T1000 (cell line): ENCODE measurements around the gene MEF2B.

Source experiments
- DNase-seq: peaks from one replicate; lab custom pipeline; 2025; ENCODE audit warnings: mixed read lengths; lab: John Stamatoyannopoulos, UW

MEF2B gene

DNA sequence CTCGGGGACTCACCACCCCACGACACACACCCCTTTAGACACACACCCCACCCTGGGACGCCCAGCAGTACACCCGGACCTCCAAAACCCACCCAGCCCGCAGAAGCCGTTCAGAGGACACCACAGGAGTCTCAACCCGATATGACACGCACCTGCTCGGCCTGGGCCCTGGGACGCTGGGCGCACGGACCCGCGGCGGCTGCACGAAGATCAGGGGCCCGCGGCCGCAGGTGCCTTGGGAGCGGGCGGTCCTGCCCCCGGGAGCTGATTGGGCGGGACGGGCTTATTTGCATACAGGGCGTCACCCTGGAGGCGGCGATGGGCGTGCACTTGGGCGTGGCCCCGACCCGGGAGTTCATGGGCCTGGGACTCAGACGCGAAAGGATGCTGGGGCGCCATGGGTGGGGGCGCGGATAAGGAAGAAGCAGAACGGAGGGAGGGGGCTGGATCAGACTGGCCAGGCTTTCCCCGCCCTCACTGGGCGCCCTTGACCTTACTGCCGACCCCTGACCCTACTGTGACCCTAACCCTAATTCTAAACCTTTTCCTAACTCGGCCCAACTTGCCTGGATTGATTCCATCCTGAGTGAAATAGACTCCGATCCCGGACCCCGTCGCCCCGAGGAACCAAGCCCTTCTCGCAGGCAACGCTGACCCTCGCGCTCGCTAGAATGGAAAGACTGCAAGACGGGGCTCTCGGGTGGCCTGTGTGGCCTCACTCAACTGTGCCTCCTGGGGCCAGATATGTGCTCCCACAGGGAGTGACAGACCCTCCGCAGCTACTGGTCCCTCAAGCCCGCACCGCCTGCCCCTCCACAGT is at the start of gene MEF2B:
Gene MEF2B, minus strand, starts transcription at position 211 of the 820 bp plus-strand sequence. CDS start 19,528 bp downstream, outside the sequence.
- no peak for DNase-seq

- DNase-seq = no peak
Measured at GRCh38 chr19:19218911-19219310, 48.8 kb upstream of the MEF2B start.

DNA sequence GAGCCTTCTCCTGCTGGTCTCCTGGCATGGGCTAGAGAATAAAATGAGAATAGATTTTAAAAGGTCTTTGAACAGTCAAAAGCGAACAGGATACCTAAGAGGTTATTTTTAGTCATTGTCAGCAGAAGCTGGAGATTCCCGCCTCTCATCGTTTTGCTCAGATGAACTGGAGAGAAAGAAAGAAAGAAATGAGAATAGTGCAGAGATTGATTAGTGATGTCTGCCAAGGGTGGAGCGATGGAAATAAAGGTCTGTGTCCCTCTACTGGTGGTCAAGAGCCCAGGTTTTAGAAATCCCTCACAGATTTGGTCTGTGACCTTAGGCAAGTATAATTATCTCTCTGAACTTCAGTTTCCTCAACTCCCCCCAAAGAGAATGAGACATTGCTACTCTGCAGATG is 47.0 kb upstream of the MEF2B start:
- no peak for DNase-seq

- DNase-seq = no peak
Measured at GRCh38 chr19:19215792-19216191, 45.7 kb upstream of the MEF2B start.

GRCh38 chr19:19214892-19215291 is 44.8 kb upstream of the MEF2B start:
- DNase-seq = peak; percentile 12

DNA sequence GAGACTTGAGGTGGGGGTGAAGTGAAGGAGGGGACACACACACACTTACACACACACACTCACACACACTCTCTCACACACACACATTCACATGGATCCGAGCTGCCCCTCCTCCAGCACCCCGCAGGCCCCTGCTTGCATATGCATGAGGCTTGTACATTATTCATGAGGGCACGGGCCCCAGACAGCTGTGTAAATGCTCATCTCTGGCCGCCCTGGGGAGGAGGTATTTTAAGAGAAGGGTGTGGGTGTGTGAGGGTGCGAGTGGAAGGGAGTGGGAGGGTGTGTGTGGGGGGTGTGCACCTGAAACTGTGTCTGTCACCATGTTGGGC is 44.1 kb upstream of the MEF2B start:
- no peak for DNase-seq

- no peak for DNase-seq
Measured at GRCh38 chr19:19213426-19214158, 43.5 kb upstream of the MEF2B start.

DNA sequence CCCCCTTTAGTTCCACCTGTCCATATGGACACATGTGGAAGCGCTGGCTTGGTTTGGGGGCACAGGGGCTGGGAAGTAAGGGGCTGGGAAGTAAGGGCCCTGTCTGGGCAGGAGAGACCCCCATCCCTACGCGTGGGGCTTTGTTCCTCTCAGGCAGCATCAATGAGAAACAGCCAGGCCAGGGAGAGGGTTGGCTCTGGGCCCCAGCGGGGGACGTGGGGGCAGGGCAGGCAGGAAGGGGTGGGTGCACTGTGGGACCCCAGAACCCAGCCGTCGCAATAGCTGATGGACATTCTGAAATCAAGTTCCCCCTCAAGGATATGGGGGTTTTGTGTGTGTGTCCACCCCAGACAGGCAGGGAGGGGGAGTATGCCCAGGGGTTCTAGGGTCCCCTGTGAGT is 42.9 kb upstream of the MEF2B start:
- DNase-seq = no peak

- no peak for DNase-seq
Measured at GRCh38 chr19:19211499-19212420, 41.7 kb upstream of the MEF2B start, which contains the start of gene NCAN. NCAN (plus strand) TSS chr19:19211958; CDS start chr19:19216954, 4,996 bp downstream.

- no peak for DNase-seq
Measured at GRCh38 chr19:19209372-19209771, 39.3 kb upstream of the MEF2B start.

DNA sequence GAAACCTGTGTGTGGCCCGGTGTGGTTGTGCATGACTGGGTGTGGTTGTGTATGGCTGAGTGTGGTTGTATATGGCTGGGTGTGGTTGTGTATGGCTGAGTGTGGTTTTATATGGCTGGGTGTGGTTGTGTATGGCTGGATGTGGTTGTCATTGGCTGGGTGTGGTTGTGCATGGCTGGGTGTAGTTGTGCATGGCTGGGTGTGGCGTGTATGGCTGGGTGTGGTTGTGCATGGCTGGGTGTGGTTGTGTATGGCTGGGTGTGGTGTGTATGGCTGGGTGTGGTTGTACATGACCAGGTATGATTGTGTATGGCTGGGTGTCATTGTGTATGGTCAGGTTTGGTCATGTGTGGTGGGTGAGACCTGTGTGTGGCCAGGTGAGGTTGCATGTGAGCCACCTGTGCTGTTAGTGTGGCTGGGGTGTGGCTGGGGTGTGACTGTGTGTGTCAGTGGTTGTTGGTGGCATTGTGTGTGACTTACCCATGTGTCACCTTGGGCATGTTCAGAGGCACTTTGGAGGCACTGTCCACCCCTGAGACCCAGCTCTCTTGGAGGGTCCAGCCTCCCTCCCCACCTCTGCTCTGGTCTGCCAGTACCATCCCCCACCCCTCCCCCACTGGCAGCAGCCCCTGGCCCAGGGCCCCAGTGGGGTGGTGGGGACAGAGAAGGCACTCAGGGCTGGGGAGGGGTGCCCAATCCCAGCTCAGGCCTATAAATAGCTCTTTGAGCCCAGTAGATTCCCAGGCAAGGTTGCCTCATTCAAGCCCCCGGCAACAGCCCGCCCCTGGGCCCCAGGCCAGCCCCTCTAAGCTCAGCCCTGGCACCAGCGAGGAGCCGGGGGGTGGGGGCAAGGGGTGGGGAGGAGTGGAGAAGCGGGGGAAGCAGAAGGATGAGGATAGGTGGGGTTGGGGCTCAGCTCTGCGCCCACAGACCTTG is 37.8 kb upstream of the MEF2B start:
- no peak for DNase-seq

GRCh38 chr19:19206938-19207337 is 36.9 kb upstream of the MEF2B start:
- DNase-seq = no peak

DNA sequence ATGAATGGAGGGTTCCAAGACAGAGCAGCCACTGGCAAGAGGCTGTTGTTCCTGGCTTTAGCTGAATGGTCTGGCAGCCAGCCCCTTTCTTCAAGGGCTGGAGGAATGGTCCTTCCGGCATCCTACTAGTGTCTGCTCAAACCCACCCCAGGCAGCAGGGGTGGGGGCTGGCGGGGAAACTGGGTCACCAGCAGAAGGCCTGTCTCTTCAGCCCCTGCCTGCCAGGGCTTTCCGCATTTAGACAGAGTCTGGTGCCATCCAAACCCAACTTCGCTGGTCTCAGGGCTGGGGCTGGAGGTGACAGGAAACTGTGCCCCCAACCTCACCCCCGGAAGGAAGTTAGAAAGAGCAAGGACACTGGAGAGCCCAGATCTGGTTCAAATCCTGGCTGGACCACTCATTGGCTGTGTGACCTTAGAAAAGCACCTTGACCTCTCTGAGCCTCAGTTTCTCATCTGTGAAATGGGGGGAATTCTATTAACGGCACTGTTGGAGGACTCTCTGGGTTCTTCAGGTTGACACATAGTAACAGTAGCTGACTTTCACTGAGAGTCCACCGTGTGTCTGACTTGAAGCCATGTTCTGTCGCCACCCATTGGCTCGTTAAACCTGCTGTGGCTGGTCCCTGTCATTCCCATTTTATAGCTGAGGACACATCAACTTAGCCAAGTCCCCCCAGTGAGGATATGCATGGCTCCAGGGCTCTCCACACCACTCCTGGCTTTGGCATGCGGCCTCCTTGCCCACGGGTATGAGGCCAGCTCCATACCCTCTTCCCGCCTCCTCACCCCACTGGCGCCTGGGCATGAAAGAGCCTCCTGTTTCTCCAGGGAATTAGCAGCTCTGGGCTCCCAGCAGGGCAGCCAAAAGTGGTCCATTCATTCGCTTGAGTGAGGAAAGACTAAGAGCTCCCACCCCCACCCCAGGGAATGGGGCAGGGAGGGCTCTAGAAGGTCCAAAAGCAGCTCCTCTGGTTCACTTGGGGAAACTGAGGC is 35.6 kb upstream of the MEF2B start:
- no peak for DNase-seq

DNA sequence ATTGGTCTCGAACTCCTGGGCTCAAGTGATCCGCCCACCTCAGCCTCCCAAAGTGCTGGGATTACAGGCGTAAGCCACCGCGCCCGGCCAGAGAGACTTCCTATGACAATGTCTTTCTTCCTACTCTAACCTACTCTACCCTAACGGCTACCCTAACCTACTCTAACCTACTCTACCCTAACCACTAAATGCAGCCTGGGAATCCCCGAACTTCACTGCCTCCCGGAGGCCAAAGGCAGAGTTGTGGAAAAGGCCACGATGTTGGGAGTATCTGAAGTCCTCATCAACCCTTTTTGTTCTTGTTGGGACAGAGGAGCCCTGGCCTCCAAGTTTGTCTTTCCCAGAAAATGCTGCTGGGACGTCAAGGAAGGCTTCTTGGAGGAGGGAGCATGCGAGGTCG is 34.1 kb upstream of the MEF2B start:
- DNase-seq = no peak

GRCh38 chr19:19203012-19203856 is 33.2 kb upstream of the MEF2B start, which contains the start of gene NR2C2AP:
NR2C2AP (minus strand) TSS chr19:19203414; CDS start chr19:19203060, 354 bp downstream.
- peak; percentile 81 for DNase-seq

DNA sequence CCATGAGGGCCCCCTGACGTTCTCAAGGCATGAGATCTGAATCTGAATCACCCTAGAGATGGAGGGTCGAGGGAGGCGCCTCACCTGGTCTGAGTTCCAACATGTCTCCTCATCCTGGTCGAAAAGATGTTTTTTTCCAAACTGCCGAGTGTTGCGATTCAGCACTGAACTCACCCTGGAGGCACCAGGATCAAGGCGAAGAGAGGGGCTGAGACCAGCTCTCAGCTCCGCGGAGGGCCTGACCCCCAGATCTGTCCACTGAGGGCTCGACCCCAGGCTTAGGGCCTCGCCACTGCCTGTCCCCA is 32.6 kb upstream of the MEF2B start:
- no peak for DNase-seq

DNA sequence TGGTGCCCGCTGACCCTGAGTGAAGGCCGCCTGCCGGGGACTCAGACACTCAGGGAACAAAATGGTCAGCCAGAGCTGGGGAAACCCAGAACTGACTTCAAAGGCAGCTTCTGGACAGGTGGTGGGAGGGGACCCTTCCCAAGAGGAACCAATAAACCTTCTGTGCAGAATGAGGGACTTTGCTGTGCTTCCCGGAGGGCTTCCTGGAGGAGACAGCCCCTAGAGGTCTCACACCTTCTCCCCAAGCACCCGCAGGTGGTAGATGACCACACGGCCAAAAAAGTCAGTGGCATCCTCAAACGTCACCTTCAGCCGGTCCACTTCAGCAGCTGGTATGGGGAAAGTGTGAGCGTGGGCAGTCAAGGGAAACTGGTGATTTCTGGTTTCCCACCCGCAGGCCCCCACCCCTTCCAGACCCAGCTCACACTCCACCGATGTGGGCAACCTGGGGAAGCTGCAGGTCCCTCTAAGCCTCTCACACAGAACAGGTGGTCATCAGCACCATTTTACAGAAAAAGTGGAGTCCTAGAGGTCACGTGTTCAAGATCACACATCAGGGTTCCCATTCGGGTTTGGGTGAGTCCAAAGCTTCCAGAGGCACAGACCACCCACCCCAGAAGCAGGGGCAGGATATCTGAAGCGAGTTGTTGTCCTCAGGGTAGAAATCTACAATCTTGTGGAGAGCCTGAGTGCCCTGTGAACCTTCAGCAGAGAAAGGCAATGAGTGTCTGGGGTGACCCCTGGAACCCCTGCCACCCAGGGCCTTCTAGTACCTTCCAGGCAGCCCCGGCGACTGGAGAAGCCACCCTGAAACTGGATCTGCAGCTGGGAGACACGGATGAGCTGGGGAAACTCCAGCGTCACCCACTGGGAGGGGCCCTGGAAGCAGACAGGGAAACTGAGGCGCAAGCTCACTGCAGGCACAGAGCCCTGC is 31.9 kb upstream of the MEF2B start:
- DNase-seq = no peak

- no peak for DNase-seq
Measured at GRCh38 chr19:19193926-19194325, 23.9 kb upstream of the MEF2B start.
